Breast epithelium (tissue), 4 donors: ENCODE results near the gene SPPL3. TPM values are rescaled to one million over a fixed set of nuclear protein-coding genes. Genes with fewer than 3 reads are reported as not detected.

Experiments used
- DNase-seq, 2 donors: peaks; one replicate each; pipeline ENCODE4 v3.0.0-alpha.2; 2019; ENCODE audit warnings: low spot score in 2 of 2
- H3K27ac ChIP-seq, 2 donors: fragments of 200-600 bp; sonication (generic) in 1 of 2; one replicate each; pipeline ENCODE4 v1.5.1; 2016 to 2019; ENCODE audit warnings: mild to moderate bottlenecking in 1 of 2
- H3K27me3 ChIP-seq, 2 donors: fragments of 200-600 bp; sonication (generic) in 1 of 2; one replicate each; pipeline versions ENCODE4 v1.5.1 to v1.6.0; 2017 to 2019; ENCODE audit warnings: control low read depth in 1 of 2, mild to moderate bottlenecking in 1 of 2
- H3K36me3 ChIP-seq: fragments of 200-600 bp; one replicate; pipeline ENCODE4 v1.5.1; 2019
- H3K4me1 ChIP-seq, 2 donors: fragments of 200-600 bp; sonication (generic); one replicate each; pipeline ENCODE4 v1.5.1; 2016 to 2019; ENCODE audit warnings: control low read depth in 1 of 2
- H3K4me3 ChIP-seq, 3 donors: fragments of 200-600 bp; sonication (generic); 1 replicate in 2 of 3; 2 replicates in 1 of 3; pipeline ENCODE4 v1.5.1; 2016 to 2019; ENCODE audit warnings: mild to moderate bottlenecking in 3 of 3, moderate library complexity in 2 of 3
- H3K9me3 ChIP-seq, 2 donors: fragments of 200-600 bp; sonication (generic) in 1 of 2; one replicate each; pipeline ENCODE4 v1.5.1; 2016 to 2019; ENCODE audit warnings: control low read depth in 1 of 2
- CTCF ChIP-seq, 3 donors: fragments of 450-650 bp; IDR thresholded peaks; one replicate each; pipeline ENCODE4 v1.5.1; 2016 to 2017; ENCODE audit warnings: antibody characterized with exemption in 3 of 3, mild to moderate bottlenecking in 3 of 3, moderate library complexity in 3 of 3
- POLR2A ChIP-seq: fragments of 450-650 bp; IDR thresholded peaks from one replicate; pipeline ENCODE4 v1.6.1; 2016; ENCODE audit warnings: antibody characterized with exemption, mild to moderate bottlenecking, moderate library complexity
- POLR2AphosphoS5 ChIP-seq, 3 donors: sonication (generic); formaldehyde crosslinking; IDR thresholded peaks; one replicate each; pipeline ENCODE4 v1.6.1; 2017; ENCODE audit warnings: antibody characterized with exemption in 3 of 3
- intact Hi-C: fragments of 100-400 bp; cut with DNase I; formaldehyde crosslinking; loops from one replicate; pipeline ENCODE4 v1.15.1; 2023; ENCODE audit warnings: low total_unique reads
- total RNA-seq, 3 donors: library from RNA; depleted of rRNA; stranded (reverse); fragments of >200 nt; gene quantifications; one replicate each; pipeline ENCODE4 v1.1.0, GENCODE V29; 2016

Gene SPPL3
- total RNA-seq, 3 donors from 2014 or later: 19.0 to 27.1 (median 22.0) TPM

- Histone ChIP-seq H3K4me3 (no peak overlapping the region), H3K27ac (no peak overlapping the region), H3K4me1 (peaks cover 0 to 9% of the 10 kb centered on the region in 2 donors), H3K9me3 (no peaks in the 10 kb centered on the region), H3K27me3 (no peaks in the 10 kb centered on the region), H3K36me3 (no peaks in the 10 kb centered on the region)
- no peak for DNase-seq
- TF ChIP-seq POLR2A: no peak
- TF ChIP-seq CTCF (IDR thresholded peaks at IDR 0.05): no peak
- TF ChIP-seq POLR2AphosphoS5 (IDR thresholded peaks at IDR 0.05): no peak
- intact Hi-C loops: no loop called here
These were observed 52.7 kb downstream of the SPPL3 start for GRCh38 chr12:120851444-120851843.

GRCh38 chr12:120849765-120850164 is 54.4 kb downstream of the SPPL3 start:
- no peak overlapping the region for H3K4me3 ChIP-seq
- no peaks in the 10 kb centered on the region for H3K36me3 ChIP-seq
- peaks cover 0 to 20% of the 10 kb centered on the region in 2 donors for H3K4me1 ChIP-seq
- no peak for TF ChIP-seq POLR2A
- TF ChIP-seq CTCF (IDR thresholded peaks at IDR 0.05): no peak
- TF ChIP-seq POLR2AphosphoS5 (IDR thresholded peaks at IDR 0.05): no peak
- intact Hi-C loops: loop anchor here (5.0 kb wide), 1 partner anchor 1893 kb away; no protein-coding TSS in a partner anchor
- no peak for DNase-seq
- no peaks in the 10 kb centered on the region for H3K27me3 ChIP-seq
- H3K9me3 ChIP-seq: no peaks in the 10 kb centered on the region
- peak overlapping the region; percentile 36 to 38 for H3K27ac ChIP-seq

- Histone ChIP-seq H3K27me3 (no peaks in the 10 kb centered on the region), H3K9me3 (no peaks in the 10 kb centered on the region), H3K4me1 (peaks cover 0 to 26% of the 10 kb centered on the region in 2 donors), H3K36me3 (no peaks in the 10 kb centered on the region), H3K4me3 (no peak overlapping the region), H3K27ac (peak overlapping the region; percentile 45 to 62)
- intact Hi-C loops: loop anchor here (5.0 kb wide), 1 partner anchor 1894 kb away; no protein-coding TSS in a partner anchor
- TF ChIP-seq POLR2AphosphoS5 (IDR thresholded peaks at IDR 0.05) (no peak), POLR2A (no peak), CTCF (IDR thresholded peaks at IDR 0.05) (no peak)
- DNase-seq: no peak
These were observed 56.3 kb downstream of the SPPL3 start for GRCh38 chr12:120847814-120848213.

- Histone ChIP-seq H3K4me3 (no peak overlapping the region), H3K27ac (peak overlapping the region; percentile 45 to 62), H3K4me1 (peaks cover 0 to 26% of the 10 kb centered on the region in 2 donors), H3K36me3 (no peaks in the 10 kb centered on the region), H3K9me3 (no peaks in the 10 kb centered on the region), H3K27me3 (no peaks in the 10 kb centered on the region)
- TF ChIP-seq POLR2A: no peak
- no peak for TF ChIP-seq CTCF (IDR thresholded peaks at IDR 0.05)
- no peak for TF ChIP-seq POLR2AphosphoS5 (IDR thresholded peaks at IDR 0.05)
- intact Hi-C loops: loop anchor here (5.0 kb wide), 1 partner anchor 1895 kb away; no protein-coding TSS in a partner anchor
- no peak for DNase-seq
These were observed 56.8 kb downstream of the SPPL3 start for GRCh38 chr12:120847392-120847791.

- no peak overlapping the region for H3K27ac ChIP-seq
- no peak for TF ChIP-seq POLR2A
- TF ChIP-seq CTCF (IDR thresholded peaks at IDR 0.05): no peak
- TF ChIP-seq POLR2AphosphoS5 (IDR thresholded peaks at IDR 0.05): no peak
- H3K4me1 ChIP-seq: peaks cover 0 to 26% of the 10 kb centered on the region in 2 donors
These were observed 57.4 kb downstream of the SPPL3 start for GRCh38 chr12:120846721-120847120.

More at GRCh38 chr12:120846721-120847120, 57.4 kb downstream of the SPPL3 start:
- intact Hi-C loops: loop anchor here (5.0 kb wide), 1 partner anchor 1896 kb away; no protein-coding TSS in a partner anchor
- no peaks in the 10 kb centered on the region for H3K36me3 ChIP-seq
- no peaks in the 10 kb centered on the region for H3K27me3 ChIP-seq
- H3K4me3 ChIP-seq: no peak overlapping the region
- no peaks in the 10 kb centered on the region for H3K9me3 ChIP-seq
- no peak for DNase-seq
